Osteoblast (primary cell): ENCODE results near the gene PLA2G4E. TPM values are rescaled to one million over a fixed set of nuclear protein-coding genes. Genes with fewer than 3 reads are reported as not detected.

Source experiments
- DNase-seq: peaks from one replicate; pipeline ENCODE4 v3.0.0; 2011; ENCODE audit warnings: low spot score, mixed read lengths; ENCODE audit not compliant: insufficient read length; ENCODE audit errors: missing footprints
- H2AFZ ChIP-seq: 2 replicates; pipeline ENCODE4 v1.6.0; 2011; ENCODE audit warnings: mild to moderate bottlenecking, low read length
- H3K27ac ChIP-seq: 2 replicates; pipeline ENCODE4 v1.5.1; 2011; ENCODE audit warnings: mild to moderate bottlenecking, low read depth, low read length, moderate library complexity
- H3K27me3 ChIP-seq: 2 replicates; pipeline ENCODE4 v1.6.0; 2012; ENCODE audit warnings: mild to moderate bottlenecking, control low read depth, inconsistent platforms, low read length, moderate library complexity; ENCODE audit not compliant: insufficient read depth
- H3K36me3 ChIP-seq: 2 replicates; pipeline ENCODE4 v1.5.1; 2011; ENCODE audit warnings: mild to moderate bottlenecking, low read length, control low read depth, moderate library complexity; ENCODE audit not compliant: insufficient read depth
- H3K4me1 ChIP-seq: 2 replicates; pipeline ENCODE4 v1.5.1; 2011; ENCODE audit warnings: mild to moderate bottlenecking, low read length, control low read depth, moderate library complexity; ENCODE audit not compliant: insufficient read depth
- H3K4me2 ChIP-seq: 2 replicates; pipeline ENCODE4 v1.6.0; 2011; ENCODE audit warnings: mild to moderate bottlenecking, low read length; ENCODE audit not compliant: insufficient read depth
- H3K4me3 ChIP-seq: fragments of 200-600 bp; sonication (generic); 3 replicates; pipeline ENCODE4 v1.5.1; 2012; ENCODE audit warnings: mild to moderate bottlenecking, low read length, inconsistent platforms; ENCODE audit not compliant: insufficient read depth
- H3K79me2 ChIP-seq: 2 replicates; pipeline ENCODE4 v1.6.0; 2012; ENCODE audit warnings: mild to moderate bottlenecking, low read length, control low read depth, inconsistent platforms; ENCODE audit not compliant: insufficient read depth
- H3K9me3 ChIP-seq: 2 replicates; pipeline ENCODE4 v1.5.1; 2011; ENCODE audit warnings: low read depth, low read length, control low read depth
- H4K20me1 ChIP-seq: 2 replicates; pipeline ENCODE4 v1.6.0; 2012; ENCODE audit warnings: mild to moderate bottlenecking, low read length, control low read depth; ENCODE audit not compliant: insufficient read depth
- total RNA-seq: library from RNA; depleted of rRNA; stranded (reverse); fragments of >200 nt; gene quantifications from 2 replicates; pipeline ENCODE4 v1.2.3, GENCODE V29; 2012
- TF ChIP-seq, protein P1 (sequence below): IDR thresholded peaks from 2 replicates; pipeline ENCODE4 v1.5.1; 2011; ENCODE audit warnings: mild to moderate bottlenecking, low read depth, low read length, moderate library complexity; ENCODE audit errors: extremely low read depth

The PLA2G4E gene
- total RNA-seq, 1 donor: not detected

DNA sequence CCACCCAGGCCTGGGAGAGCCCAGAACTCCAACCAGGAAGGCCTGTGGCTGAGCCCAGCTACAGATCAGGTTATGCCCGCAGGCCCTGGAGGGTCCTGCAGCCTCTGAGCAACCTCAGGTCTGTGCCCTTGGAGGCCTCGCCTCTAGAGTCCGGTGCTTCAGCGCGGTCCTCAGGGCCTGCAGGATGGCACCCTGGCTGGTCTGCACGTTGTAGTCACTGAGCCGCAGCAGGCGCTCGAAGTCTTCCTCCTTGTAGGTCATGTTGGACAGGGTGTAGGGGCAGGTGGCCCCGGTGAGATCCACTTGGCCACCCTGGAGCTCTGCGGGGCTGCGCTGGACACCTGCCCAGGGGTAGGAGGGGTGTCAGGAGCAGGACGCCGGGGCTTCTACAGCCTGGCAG is 47.8 kb upstream of the PLA2G4E start:
- H3K27ac ChIP-seq: no peak overlapping the region
- no peaks in the 10 kb centered on the region for H3K4me1 ChIP-seq
- H2AFZ ChIP-seq: no peak overlapping the region
- H3K9me3 ChIP-seq: no peaks in the 10 kb centered on the region
- no peaks in the 10 kb centered on the region for H4K20me1 ChIP-seq
- no peaks in the 10 kb centered on the region for H3K36me3 ChIP-seq
- no peaks in the 10 kb centered on the region for H3K79me2 ChIP-seq
- no peak overlapping the region for H3K4me3 ChIP-seq
- TF ChIP-seq, protein P1, sequence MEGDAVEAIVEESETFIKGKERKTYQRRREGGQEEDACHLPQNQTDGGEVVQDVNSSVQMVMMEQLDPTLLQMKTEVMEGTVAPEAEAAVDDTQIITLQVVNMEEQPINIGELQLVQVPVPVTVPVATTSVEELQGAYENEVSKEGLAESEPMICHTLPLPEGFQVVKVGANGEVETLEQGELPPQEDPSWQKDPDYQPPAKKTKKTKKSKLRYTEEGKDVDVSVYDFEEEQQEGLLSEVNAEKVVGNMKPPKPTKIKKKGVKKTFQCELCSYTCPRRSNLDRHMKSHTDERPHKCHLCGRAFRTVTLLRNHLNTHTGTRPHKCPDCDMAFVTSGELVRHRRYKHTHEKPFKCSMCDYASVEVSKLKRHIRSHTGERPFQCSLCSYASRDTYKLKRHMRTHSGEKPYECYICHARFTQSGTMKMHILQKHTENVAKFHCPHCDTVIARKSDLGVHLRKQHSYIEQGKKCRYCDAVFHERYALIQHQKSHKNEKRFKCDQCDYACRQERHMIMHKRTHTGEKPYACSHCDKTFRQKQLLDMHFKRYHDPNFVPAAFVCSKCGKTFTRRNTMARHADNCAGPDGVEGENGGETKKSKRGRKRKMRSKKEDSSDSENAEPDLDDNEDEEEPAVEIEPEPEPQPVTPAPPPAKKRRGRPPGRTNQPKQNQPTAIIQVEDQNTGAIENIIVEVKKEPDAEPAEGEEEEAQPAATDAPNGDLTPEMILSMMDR: no peak
- peaks cover 13% of the 10 kb centered on the region for H3K27me3 ChIP-seq
- no peak overlapping the region for H3K4me2 ChIP-seq
- DNase-seq: no peak

DNA sequence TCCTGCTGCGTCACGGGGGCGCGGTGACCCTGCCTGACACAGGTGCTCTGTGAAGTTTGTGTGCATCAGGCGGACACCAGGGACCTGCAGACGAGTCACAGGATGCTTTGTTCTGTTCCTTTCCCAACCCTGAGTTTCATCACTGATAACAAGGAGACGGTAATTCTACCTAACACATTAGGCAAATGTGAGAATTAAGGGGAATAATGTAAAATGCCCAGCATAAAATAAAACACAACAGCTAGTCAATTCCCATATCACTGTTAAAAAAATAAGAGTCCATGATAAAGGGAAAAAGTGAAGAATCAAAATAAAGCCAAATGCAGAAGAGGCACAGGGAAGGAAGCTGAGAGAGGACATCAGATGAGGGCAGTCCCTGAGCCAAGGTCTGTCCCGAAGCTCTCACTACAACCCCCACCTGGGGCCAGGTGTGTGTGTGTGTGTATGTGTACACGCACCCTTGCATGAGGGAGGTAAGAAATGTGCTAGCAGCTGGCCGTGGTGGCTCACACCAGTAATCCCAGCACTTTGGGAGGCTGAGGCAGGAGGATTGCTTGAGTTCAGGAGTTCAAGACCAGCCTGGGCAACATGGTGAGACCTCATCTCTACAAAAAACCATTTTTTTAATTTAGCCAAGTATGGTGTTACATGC is 46.0 kb upstream of the PLA2G4E start:
- H2AFZ ChIP-seq: no peak overlapping the region
- H4K20me1 ChIP-seq: no peaks in the 10 kb centered on the region
- no peaks in the 10 kb centered on the region for H3K4me1 ChIP-seq
- no peaks in the 10 kb centered on the region for H3K36me3 ChIP-seq
- H3K27ac ChIP-seq: no peak overlapping the region
- no peaks in the 10 kb centered on the region for H3K79me2 ChIP-seq
- no peaks in the 10 kb centered on the region for H3K9me3 ChIP-seq
- peaks cover 14% of the 10 kb centered on the region for H3K27me3 ChIP-seq
- H3K4me2 ChIP-seq: no peak overlapping the region
- TF ChIP-seq, protein P1: no peak
- no peak overlapping the region for H3K4me3 ChIP-seq
- DNase-seq: no peak

DNA sequence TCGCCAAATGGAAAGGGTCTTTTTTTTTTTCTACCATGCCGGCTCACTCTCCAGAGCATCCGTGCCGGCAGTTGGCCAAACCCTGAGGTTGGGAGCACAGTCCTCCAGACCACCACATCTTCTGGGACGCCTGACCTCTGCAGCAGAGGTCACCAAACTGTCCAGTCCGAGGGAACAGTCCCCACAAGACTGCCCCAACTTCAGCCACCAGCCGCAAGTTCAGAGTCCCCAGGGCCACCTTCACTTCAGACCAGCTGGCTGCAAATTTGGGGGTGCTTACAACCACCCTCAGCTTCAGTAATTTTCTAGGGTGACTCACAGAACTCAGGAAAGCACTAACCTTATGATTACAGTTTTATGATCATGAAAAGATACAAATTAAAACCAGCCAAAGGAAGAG is 44.6 kb upstream of the PLA2G4E start:
- no peak for DNase-seq
- no peak overlapping the region for H3K4me3 ChIP-seq
- TF ChIP-seq, protein P1: no peak
- no peaks in the 10 kb centered on the region for H3K79me2 ChIP-seq
- peaks cover 20% of the 10 kb centered on the region for H3K27me3 ChIP-seq
- no peak overlapping the region for H3K27ac ChIP-seq
- no peaks in the 10 kb centered on the region for H3K4me1 ChIP-seq
- no peak overlapping the region for H2AFZ ChIP-seq
- no peaks in the 10 kb centered on the region for H3K36me3 ChIP-seq
- no peaks in the 10 kb centered on the region for H4K20me1 ChIP-seq
- no peak overlapping the region for H3K4me2 ChIP-seq
- no peaks in the 10 kb centered on the region for H3K9me3 ChIP-seq

DNA sequence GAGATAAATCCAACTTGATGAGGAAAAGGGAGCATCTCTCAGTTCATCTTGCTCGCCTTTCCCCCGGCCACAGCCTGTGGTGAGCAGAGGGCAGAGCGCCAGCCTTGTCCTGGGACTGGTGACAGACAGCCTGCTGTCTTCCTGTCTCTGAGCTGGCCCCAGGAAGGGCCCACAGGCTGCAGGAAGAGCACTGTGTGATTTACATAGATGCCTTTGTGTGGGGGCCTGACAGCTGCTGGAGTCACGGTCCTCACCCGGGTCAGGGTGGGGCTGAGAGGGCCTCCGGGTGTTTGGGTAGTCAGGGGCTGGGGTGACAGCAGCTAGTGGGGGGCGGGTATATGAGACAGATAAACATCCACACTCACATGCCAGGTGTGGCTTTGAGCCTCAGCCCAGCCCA is 44.2 kb upstream of the PLA2G4E start:
- no peak overlapping the region for H2AFZ ChIP-seq

More for the DNA sequence above, 44.2 kb upstream of the PLA2G4E start:
- Histone ChIP-seq H3K4me2 (no peak overlapping the region), H3K27me3 (peaks cover 20% of the 10 kb centered on the region), H3K4me1 (no peaks in the 10 kb centered on the region), H3K36me3 (no peaks in the 10 kb centered on the region), H3K9me3 (no peaks in the 10 kb centered on the region), H3K79me2 (no peaks in the 10 kb centered on the region), H3K27ac (no peak overlapping the region), H4K20me1 (no peaks in the 10 kb centered on the region), H3K4me3 (no peak overlapping the region)
- DNase-seq: no peak
- TF ChIP-seq, protein P1: no peak
